GM18870 (cell line): ENCODE results near the gene PRPF38A.

Experiments used
- ATAC-seq: cut with Tn5 transposase; IDR thresholded peaks from one replicate; pipeline ENCODE4 v1.9.1; 2021; ENCODE audit warnings: moderate library complexity; ENCODE audit not compliant: unreplicated experiment

The PRPF38A gene

DNA sequence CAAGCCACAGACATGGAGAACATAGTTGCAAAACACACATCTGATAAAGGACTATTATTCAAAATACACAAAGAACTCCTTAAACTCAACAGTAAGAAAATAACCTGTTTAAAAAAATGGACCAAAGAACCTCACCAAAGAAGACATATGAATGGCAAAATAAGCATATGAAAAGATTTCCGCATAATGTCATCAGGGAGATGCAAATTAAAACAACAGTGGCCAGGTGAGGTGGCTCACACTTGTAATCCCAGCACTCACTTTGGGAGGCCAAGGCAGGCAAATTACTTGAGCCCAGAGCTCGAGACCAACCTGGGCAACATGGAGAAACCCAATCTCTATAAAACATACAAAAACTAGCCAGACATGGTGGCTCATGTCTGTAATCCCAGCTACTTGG, 50.4 kb downstream of the PRPF38A start:
- no peak for ATAC-seq

DNA sequence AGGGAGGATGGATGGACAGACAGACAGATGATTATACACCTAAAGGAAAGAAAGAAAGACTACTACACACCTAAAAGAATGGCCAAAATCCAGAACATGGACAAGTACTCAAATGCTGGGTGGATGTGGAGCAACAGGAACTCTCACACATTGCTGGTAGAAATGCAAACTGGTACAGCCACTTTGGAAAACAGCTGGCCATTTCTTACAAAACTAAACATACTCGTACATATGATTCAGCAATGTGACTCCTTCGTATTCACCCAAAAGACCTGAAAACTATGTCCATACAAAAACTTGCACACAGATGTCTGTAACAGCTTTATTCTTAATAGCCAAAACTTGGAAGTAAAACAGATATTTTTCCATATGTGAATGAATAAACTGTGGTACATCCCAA, 51.3 kb downstream of the PRPF38A start:
- ATAC-seq = no peak

DNA sequence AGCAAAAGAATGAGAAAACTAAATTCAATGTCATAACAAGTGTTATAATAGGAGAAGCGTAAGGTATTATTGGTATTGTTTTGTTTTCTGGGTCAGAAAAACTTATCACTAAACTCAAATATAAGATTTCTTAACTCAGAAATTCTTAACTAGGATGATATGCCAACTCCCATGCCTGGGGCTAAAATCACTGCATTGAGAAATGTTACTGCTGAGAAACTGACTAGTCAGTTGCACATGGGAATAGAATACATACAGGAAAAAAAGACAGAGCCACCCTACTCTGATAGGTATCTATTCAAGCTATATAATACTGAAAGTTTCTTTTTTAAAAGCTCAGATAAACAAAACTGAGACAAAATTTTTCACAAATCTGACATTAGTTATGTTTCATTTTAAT, 56.3 kb downstream of the PRPF38A start:
- no peak for ATAC-seq

DNA sequence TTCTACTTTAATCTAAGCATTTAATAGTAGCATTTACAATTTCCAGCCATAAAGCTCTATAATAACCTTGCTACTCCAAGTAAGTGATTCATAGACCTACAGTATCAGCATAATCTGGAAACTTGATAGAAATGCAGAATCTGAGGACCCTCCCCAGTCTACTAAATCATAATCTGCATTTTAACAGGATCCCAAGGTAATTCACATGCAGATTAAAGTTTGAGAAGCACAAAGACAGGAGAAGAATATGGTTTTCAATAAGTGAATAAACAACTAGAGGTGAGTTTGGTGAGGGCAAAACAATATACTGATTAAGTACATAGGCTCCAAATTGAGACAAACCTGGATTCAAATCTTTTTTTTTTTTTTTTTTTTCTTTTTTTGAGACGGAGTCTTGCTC, 57.4 kb downstream of the PRPF38A start:
- no peak for ATAC-seq

DNA sequence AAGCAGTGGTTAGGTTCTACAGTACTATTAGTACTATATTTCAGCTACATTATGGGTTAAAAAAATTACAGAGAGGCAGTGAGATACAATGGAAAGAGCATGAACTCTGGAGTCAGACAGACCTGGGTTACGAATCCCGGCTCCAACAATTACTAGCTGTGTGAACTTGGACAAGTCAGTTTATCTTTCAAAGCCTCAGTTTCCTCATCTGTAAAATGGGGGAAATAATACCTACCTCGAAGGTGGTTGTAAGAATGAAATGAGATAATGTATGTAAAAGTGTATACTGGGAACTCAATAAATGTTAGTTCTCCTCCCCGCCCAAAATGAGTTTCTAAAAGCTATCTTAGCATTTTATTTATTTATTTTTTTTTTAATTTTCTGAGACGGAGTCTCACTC, 59.5 kb downstream of the PRPF38A start:
- ATAC-seq = no peak

DNA sequence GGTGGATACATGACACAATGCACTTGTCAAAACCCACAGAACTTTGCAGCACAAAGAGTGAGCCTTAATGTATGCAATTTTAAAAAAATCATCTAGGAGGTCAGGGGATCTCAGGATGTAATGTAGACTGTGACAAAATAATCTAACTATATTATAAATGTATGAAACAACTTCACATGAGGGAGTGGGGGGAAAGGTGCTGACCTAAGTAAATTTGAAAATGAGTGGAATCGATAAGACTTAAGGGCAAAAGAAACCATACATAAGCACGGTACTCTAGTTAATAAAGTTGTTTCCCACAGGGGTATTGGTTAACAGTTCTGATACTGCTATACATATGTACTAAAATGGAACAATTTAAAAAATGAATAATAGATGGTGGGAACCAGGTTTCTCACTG, 64.7 kb downstream of the PRPF38A start:
- no peak for ATAC-seq
